Fibroblast of lung (primary cell): ENCODE measurements around the gene XRCC4.

Source experiments
- CTCF ChIP-seq, 2 donors: IDR thresholded peaks in 1 of 2; conservative IDR thresholded peaks in 1 of 2; 1 replicate in 1 of 2; 2 replicates in 1 of 2; pipeline ENCODE4 v1.5.1; 2011 to 2012; ENCODE audit warnings: low read length in 2 of 2, control low read depth in 1 of 2, inconsistent platforms in 1 of 2, low read depth in 1 of 2, mild to moderate bottlenecking in 1 of 2
- EZH2 ChIP-seq: IDR thresholded peaks from 2 replicates; pipeline ENCODE4 v1.5.1; 2012; ENCODE audit warnings: low read length, control low read depth, mild to moderate bottlenecking; ENCODE audit errors: missing control alignments

- TF ChIP-seq CTCF (conservative IDR thresholded peaks at IDR 0.05 in 1 of 2, IDR thresholded peaks at IDR 0.05 in 1 of 2; ENCODE audit: low read depth in 1 of 2, low read length in 2 of 2) (no peak), EZH2 (no peak)
Observed at GRCh38 chr5:83107692-83108420, 30.5 kb downstream of the XRCC4 start.
